Bronchial epithelial cell (primary cell): Measurements from ENCODE around the gene HES5. TPM values are rescaled to one million over a fixed set of nuclear protein-coding genes. Genes with fewer than 3 reads are reported as not detected.

ENCODE experiments used
- DNase-seq: peaks from one replicate; pipeline ENCODE4 v3.0.0-alpha.2; 2010; ENCODE audit warnings: low read depth
- FAIRE-seq: peaks from 2 replicates; lab custom pipeline; 2011; peaks lifted over from hg19 to GRCh38; lab: Jason Lieb, UNC
- H3K27me3 ChIP-seq: 2 replicates; pipeline ENCODE4 v1.5.1; 2011; ENCODE audit warnings: low read length; ENCODE audit not compliant: control insufficient read depth, insufficient read depth
- H3K36me3 ChIP-seq: 2 replicates; pipeline ENCODE4 v1.5.1; 2011; ENCODE audit warnings: low read length; ENCODE audit not compliant: control insufficient read depth, insufficient read depth
- H3K4me3 ChIP-seq: 2 replicates; pipeline ENCODE4 v1.5.1; 2011; ENCODE audit warnings: mild to moderate bottlenecking, low read depth, low read length, control low read depth
- CTCF ChIP-seq: IDR thresholded peaks from 2 replicates; pipeline ENCODE4 v1.5.1; 2011; ENCODE audit warnings: mild to moderate bottlenecking, moderate library complexity, low read length, control low read depth, inconsistent platforms; ENCODE audit not compliant: insufficient read depth, severe bottlenecking
- total RNA-seq: library from RNA; depleted of rRNA; stranded (reverse); fragments of >200 nt; gene quantifications from 2 replicates; pipeline ENCODE4 v1.2.1, GENCODE V29; 2014

Gene HES5
- total RNA-seq, 1 donor from 2014 or later = 2.9 TPM

- TF ChIP-seq CTCF = peak; percentile 37
- DNase-seq = no peak
- Histone ChIP-seq H3K4me3 (no peak overlapping the region), H3K27me3 (no peaks in the 10 kb centered on the region), H3K36me3 (no peaks in the 10 kb centered on the region)
- FAIRE-seq = no peak
These were observed 9.3 kb upstream of the HES5 start for GRCh38 chr1:2539312-2539907.

GRCh38 chr1:2538872-2539271, 8.8 kb upstream of the HES5 start:
- FAIRE-seq (no peak), DNase-seq (no peak)
- Histone ChIP-seq H3K36me3 (no peaks in the 10 kb centered on the region), H3K4me3 (no peak overlapping the region), H3K27me3 (no peaks in the 10 kb centered on the region)
- TF ChIP-seq CTCF = no peak

- Histone ChIP-seq H3K36me3 (no peaks in the 10 kb centered on the region), H3K4me3 (no peak overlapping the region), H3K27me3 (no peaks in the 10 kb centered on the region)
- DNase-seq (no peak), FAIRE-seq (no peak)
- TF ChIP-seq CTCF = no peak
These were observed 8.3 kb upstream of the HES5 start for GRCh38 chr1:2538376-2538775.

- FAIRE-seq (no peak), DNase-seq (no peak)
- no peaks in the 10 kb centered on the region for H3K27me3 ChIP-seq
- TF ChIP-seq CTCF = no peak
- no peaks in the 10 kb centered on the region for H3K36me3 ChIP-seq
- no peak overlapping the region for H3K4me3 ChIP-seq
These were observed 7.7 kb upstream of the HES5 start for GRCh38 chr1:2537784-2538115.

- TF ChIP-seq CTCF = no peak
- DNase-seq = no peak
- H3K27me3 ChIP-seq = no peaks in the 10 kb centered on the region
- no peaks in the 10 kb centered on the region for H3K36me3 ChIP-seq
- FAIRE-seq = peak; percentile 55
- H3K4me3 ChIP-seq = no peak overlapping the region
These were observed 5.9 kb upstream of the HES5 start for GRCh38 chr1:2535981-2536380.

- DNase-seq (no peak), FAIRE-seq (no peak)
- H3K36me3 ChIP-seq = no peaks in the 10 kb centered on the region
- H3K4me3 ChIP-seq = no peak overlapping the region
- TF ChIP-seq CTCF = no peak
- no peaks in the 10 kb centered on the region for H3K27me3 ChIP-seq
These were observed 5.4 kb upstream of the HES5 start for GRCh38 chr1:2535455-2535854.
